ENCODE results near the gene CRTC3.
"Not testable (repeated sequence)": the region's sequence is repeated elsewhere in the genome, so short reads cannot be mapped to it uniquely, and the experiment has no call there.

CRTC3 gene

DNA sequence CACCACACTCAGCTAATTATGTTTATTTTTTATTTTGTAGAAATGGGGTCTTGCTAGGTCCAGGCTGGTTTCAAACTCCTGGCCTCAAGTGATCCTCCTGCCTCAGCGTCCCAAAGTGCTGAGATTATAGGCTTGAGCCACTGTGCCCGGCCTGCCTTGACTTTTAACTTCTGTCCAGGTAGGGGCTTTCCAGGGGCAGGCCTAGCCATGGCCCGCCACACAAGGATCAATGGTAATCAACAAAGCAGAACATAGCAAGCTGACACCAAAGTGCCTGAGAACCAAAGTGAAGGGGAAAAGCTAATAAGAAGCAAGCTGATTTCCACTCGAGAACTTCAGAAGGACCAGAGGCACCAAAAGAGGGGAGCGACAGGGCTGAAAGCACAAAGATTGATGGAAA lies 9.4 kb upstream of the CRTC3 start:
- DNase-seq (ENCODE audit: low spot score), result no peak

DNA sequence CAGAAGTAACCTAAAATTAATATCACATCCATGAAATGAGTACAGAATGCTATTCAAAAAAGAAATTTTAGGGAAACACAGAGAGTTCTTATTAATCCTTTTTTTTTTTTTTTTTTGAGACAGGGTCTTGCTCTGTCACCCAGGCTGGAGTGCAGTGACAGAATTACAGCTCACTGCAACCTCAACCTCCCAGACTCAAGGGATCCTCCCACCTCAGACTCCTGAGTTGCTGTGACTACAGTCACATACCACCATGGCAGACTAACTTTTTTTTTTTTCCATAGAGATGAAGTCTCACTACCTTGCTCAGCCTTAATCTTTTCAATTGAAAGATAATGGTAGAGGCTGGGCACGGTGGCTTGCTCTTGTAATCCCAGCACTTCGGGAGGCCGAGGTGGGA lies 6.3 kb upstream of the CRTC3 start:
- DNase-seq (ENCODE audit: low spot score), result no peak

DNA sequence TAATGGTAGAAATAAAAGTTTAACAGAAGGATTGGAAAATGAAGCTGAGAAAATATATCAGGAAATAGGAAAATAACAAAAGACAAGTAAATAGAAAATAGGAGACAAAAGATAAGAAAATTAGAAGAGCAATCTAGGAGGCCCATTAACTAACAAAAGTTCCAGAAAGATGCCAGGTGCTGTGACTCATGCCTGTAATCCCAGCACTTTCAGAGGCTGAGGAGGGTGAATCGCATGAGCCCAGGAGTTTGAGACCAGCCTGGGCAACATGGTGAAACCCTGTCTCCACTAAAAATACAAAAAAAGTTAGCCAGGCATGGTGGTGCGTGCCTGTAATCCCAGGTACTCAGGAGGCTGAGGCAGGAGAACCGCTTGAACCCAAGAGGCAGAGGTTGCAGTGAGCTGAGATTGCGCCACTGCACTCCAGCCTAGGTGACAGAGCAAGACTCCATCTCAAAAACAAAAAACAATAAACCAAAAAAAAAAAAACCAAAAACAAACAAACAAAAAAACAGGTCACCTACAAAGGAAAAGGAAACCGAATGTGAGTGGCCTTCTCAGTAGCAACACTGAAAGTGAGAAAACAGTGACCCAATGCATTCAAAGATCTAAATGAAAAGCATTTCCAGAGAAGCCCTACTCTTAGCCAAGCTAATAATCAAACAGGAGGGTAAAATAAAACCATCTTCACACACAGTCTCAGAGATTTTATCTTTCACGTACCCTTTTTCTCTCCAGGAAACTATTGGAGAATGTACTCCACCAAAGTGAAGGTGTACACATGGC lies 5.5 kb upstream of the CRTC3 start:
- DNase-seq (ENCODE audit: low spot score), result not testable (repeated sequence)

DNA sequence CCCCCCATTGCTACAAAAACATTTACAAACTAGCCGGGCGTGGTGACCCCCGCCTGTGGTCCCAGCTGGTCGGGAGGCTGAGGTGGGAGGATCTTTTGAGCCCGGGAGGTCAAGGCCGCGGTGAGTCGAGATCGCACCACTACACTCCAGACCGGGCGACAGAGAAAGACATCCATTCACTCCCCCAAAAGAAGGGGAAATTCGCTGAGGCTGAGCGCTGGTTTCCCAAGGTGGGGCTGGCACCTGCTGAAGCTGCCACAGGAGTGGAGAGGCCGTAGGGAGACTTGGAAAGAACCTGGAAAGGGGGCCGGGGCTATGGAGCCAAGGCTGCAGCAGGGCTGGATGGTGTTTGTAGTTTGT lies 732 bp upstream of the CRTC3 start:
- DNase-seq (ENCODE audit: low spot score), result no peak

DNA sequence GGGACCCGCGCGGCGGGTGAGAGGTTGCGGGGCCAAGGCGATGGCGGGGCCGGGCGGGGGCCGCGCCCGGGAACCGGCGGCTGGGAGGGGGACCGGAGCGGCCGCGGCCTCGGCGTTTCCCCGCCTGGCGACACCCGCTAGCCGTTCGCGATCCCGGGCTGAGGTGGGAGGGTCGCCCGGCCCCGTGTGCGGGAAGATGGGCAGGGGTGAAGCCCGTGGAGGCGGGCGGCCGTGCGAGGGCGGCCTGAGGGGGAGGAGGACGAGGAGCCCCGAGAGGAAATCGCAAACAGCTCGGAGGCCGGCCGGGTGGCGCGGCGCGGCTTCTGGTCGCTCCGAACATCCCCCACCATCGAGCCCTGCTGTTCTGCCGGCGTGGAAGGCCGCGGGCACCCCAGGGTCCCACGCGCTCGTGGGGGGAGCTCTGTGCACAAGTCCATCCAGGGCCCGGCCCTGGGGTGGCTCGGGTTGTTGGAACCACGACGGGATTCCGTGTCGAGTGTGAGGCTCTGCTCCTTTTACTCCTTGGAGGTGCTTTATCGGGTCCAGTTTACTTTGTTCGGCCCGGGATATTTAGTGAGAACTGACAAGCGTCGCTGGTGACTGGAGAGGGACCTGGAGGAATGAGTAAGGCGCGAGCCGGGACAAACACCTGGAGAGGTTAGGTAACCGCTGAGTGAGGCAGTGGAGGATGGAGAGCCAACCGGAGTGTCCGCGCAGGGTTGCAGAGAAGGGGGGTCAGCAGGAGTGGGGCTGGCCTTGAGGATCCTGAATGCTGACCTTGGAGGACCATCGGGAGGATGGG lies 728 bp downstream of the CRTC3 start:
- DNase-seq (ENCODE audit: low spot score), result peak; percentile 61

DNA sequence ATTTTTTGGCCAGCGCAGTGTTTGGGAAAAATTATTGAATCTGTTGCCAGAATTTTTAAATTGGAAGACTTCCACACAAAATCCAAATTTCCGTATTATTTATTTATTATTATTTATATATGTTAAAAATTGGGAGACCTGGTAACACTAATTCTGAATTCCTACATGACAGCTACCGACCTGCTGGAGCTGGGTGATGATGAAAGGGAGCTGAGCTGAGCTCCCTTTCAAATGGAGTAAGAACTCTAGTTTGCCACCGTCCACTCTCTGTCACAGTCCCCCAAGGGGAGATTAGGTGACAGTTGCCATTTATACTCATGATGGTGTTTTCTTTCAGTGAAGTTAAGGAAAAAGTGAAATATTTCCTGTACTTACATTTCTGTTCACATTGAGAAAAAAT lies 1.4 kb downstream of the CRTC3 start:
- DNase-seq (ENCODE audit: low spot score), result peak; percentile 17

DNA sequence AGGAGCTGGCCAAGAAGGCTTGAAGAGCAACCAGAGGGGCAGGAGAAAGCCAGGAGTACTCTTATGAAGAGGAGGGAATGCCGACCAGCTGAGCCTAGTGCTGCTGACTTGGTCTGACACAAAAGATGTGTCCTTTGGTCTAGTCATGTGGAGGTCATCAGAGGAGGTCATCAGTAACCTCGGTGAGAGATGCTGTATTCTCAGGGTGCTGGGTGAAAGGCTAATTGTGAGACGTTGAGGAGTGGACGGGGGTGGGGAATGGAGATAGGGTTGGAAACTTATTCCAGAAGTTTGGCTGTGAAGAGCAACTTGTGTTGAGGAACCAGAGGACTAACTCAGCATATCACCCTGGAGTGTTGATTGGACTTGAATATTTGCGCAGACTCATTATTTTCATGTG lies 5.5 kb downstream of the CRTC3 start:
- DNase-seq (ENCODE audit: low spot score), result no peak

DNA sequence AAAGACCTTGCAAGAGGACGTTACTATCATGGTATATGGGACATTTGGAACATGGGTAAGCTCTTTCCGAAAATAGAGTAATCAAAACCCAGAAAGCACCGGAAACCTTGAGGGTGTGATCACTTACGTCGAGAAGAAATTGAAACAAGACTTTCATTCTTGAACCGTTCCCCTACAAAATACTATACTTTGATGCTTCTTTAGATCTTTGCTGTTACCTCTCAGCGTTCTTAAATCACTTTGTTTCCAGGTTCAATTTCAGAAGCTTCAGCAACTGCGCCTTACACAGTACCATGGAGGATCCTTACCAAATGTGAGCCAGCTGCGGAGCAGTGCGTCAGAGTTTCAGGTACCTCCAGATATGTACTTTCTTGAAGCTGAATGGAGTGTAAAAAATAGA lies 10.1 kb downstream of the CRTC3 start:
- DNase-seq (ENCODE audit: low spot score), result no peak

DNA sequence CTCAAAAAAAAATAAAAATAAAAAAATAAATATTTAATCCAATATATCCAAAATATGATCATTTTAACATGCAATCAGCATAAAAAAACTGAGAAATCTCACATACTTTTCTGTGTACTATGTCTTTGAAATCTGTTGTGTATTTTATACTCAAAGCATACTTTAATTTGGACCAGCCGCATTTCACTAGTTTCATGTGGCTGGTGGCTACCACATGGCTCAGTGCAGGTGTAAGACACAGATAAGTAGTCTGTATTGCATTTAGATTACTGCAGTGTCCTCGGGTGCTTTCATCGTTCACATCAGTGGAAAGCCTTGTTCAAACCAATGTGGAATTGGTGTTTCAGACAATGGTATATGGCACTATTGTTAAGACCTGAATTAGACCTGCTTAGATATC lies 11.0 kb downstream of the CRTC3 start:
- DNase-seq (ENCODE audit: low spot score), result no peak

DNA sequence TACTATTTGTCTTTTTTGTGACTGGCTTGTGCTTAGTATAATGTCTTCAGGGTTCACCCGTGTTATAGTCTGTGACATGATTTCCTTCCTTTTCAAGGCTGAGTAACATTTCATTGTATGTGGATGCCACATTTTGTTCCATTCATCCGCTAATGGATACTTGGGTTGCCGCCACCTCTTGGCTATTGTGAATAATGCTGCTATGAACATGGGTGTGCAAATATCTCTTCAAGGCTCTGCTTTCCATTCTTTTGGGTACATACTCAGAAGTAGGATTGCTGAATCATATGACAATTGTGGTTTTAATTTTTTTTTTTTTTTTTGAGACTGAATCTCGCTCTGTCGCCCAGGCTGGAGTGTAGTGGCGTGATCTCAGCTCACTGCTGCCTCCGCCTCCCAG lies 15.4 kb downstream of the CRTC3 start:
- DNase-seq (ENCODE audit: low spot score), result no peak

DNA sequence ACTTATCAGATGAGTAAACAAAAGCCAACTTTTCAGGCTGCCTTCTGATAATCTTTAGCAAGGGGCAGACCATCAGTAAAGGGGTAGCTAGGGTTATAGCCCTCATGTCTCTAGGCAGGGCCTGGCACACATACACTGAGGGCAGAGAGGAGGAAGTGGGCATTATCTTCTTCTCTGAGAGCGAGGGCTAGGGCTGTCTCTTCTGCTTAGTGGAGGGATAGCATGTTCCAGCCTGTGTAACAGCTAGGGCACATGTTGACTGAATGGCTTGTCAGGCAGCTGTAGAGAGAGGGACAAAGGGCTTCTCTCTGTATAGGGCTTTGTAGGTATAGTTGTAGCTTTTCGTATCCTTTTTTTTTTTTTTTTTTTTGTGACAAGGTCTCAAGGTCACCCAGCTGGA lies 17.8 kb downstream of the CRTC3 start:
- no peak for DNase-seq (ENCODE audit: low spot score)

DNA sequence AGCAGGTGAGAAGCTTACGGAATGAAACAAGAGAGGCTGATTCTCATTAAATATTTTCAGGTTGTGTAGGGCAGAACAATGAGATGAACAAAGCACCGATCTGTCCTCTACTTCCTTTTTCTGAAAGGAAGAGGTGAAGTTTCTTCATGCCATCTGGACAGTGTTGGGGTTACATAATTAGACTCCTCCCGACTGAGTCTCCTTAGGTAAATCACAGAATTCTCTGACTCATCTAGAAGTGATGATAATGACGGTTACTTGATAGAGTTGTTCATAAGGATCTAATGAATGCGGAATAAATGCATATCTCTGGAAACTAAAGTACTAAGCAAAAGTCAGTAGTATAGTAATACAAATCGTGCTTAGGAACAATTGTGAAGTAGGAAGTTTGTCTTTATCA lies 21.2 kb downstream of the CRTC3 start:
- no peak for DNase-seq (ENCODE audit: low spot score)

DNA sequence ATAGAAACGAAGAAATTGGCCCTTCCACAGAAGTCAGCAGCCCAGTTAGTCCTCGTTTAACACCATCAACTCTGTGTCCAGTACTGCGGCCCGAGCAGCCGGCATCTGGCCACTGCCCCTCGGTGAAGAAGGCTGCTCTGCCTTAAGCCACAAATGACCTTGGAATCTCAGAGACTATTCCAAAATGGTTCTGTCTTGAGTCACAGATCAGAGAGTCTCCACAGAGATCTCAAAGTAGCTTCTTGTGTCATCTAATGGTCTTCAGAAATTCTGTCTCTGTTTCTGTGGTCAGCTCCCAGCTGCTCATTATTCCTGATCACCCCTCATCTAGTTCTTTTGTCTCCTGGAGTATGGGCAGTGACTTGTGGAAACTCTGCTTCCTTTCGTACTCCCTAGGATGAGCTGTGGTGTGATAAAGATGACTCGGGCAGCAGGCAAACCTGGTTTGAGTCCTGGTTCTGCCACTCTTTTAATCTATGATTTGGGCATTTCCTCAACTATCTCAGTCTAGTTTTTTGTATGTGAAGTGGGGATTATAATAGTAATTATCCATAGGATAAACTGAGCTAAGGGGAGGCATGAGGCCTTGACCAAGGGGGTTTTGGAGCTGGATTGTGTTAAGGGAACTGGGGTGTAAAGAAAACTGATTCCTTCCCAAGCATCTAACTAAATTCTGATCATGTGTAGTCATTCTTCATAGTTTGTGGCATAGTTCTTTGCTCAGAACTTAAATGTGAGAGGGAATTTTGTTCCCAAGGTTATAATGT lies 22.6 kb downstream of the CRTC3 start:
- DNase-seq (ENCODE audit: low spot score), result peak; percentile 88

DNA sequence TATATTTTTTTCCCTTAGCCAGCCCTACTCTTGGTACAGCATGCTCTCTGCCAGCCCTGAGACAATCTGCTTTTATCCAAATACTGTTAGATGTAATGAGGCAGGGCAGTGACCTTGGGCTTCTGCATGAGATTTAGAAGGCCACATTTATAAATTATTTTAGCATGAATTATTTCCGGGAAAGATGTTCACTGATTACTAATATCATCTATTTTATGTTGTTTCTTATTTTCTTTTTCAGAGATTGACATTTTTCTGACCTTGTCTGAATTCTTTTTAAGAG lies 23.1 kb downstream of the CRTC3 start:
- no peak for DNase-seq (ENCODE audit: low spot score)

DNA sequence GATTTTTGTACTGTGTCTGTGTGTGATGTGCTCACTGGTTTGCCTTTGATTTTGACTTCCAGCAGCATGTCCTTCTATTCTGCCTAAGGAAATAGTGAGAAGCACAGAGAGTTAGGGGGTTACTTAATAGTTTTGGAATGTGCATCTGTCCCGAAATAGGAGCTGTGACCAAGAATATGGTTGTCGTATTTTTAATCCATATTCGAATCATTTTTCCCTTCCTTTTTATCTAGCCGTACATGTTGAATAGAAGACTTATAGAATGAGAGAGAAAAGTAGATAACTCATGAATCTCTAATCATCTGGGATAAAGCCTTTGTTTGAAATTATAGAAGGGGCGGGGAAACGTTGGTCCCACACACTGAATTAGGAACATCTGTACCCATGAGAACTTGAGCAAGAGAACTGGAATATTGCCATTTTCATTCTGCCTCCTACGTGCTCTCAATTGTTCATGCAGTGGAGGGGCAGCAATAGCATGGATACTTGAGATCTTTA lies 23.6 kb downstream of the CRTC3 start:
- DNase-seq (ENCODE audit: low spot score), result peak; percentile 65

DNA sequence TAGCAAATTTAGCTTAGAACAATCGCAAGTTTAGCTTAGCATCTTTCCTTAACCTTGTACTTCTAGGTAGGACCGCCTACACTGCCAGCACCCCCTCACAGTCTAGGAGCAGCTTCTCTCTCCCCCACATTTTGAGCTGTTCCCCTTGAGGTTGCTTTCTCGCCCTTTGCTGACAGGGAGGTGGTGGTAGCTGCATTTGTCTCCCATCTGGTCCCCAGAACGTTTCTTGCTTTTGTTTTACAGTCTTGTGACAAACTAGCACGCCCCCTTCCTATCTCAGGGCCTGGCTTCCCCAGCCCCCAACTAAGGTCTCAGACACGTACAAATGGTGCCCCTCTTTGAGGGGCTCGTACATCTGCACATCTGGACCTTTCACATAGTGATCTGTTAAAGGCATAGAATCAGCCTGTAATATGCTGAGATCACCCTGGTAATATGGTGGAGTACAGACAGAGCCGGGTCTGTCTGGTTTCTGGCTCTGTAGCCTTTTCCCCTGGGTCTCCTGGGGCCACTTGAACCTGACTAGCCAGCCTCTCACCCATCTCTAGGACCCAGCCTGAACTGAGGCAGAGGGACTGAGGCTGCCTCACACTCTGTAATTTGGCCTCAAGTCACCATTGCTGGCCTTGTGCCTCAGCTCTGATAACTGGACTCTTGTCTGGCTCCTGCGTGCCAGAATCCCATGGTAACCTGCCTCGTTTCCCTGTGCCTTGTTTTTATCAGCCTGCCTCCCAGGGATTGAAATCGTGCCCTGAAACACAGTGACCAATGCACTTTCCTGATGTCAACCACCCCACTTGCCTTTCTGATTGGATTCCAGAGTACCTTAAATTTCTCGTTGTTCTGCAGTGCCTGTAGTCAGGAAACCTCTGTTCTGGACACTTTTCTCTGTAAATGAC lies 27.7 kb downstream of the CRTC3 start:
- DNase-seq (ENCODE audit: low spot score), result peak; percentile 53

DNA sequence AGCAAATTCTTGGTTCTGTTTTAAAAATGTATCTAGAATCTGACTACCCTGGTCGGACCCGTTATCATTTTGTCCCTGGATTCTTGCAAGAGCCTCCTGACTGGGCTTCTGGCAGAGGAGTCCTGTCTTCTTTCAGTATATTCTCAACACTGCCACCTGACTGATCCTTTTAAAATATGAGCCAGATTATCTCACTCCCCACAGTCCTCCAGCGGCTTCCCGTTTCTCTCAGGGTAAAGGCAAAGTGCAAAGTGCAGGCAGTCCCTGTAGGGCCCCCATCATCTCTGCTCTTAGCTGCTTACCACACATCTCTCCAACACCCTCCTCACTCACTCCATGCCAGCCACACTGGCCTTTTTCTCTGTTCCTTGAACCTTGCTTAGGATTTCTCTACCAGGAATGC lies 28.4 kb downstream of the CRTC3 start:
- no peak for DNase-seq (ENCODE audit: low spot score)

DNA sequence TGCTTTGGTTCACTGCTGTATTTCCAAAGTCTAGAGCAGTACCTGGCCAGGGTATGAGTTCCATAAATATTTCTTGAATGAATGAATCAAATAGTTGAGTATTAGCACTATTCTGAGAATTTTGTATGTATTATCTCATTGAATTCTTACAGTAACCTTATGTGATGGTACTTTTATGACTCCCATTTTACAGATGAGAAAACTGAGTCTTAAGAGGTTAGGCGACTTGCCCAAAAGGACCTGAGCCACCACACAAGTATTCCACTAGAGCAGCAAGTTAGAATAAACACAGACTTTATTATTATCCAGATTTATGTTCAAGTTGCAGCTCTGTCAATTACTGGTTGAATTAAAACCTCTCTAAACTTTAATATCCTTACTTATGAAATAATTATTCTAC lies 29.4 kb downstream of the CRTC3 start:
- no peak for DNase-seq (ENCODE audit: low spot score)

DNA sequence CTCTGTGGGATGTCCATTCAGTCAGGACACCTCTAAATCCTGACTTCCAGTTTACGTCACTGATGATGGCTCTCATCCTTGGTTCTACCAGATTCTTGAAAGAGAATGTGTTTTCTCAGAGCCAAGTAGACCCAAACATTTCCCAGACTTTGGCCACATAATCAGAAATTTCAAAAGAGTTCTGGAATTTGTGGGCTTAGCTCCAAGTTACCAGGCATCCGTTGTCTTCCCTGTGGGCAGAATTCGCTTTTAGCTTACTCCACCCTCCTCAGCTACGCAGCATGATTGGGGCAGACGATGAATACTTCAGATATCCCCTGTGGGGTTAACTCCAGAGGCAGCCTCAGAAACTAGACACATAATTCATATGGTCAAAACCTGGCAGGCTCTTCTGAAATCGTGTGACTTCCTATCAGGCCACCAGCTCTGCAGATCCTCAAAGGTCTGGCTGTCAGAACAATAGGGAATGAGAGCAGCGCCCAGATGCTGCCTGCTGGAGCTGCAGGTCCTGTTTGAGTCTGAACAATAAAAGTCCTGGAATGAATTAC lies 30.6 kb downstream of the CRTC3 start:
- peak; percentile 90 for DNase-seq (ENCODE audit: low spot score)

DNA sequence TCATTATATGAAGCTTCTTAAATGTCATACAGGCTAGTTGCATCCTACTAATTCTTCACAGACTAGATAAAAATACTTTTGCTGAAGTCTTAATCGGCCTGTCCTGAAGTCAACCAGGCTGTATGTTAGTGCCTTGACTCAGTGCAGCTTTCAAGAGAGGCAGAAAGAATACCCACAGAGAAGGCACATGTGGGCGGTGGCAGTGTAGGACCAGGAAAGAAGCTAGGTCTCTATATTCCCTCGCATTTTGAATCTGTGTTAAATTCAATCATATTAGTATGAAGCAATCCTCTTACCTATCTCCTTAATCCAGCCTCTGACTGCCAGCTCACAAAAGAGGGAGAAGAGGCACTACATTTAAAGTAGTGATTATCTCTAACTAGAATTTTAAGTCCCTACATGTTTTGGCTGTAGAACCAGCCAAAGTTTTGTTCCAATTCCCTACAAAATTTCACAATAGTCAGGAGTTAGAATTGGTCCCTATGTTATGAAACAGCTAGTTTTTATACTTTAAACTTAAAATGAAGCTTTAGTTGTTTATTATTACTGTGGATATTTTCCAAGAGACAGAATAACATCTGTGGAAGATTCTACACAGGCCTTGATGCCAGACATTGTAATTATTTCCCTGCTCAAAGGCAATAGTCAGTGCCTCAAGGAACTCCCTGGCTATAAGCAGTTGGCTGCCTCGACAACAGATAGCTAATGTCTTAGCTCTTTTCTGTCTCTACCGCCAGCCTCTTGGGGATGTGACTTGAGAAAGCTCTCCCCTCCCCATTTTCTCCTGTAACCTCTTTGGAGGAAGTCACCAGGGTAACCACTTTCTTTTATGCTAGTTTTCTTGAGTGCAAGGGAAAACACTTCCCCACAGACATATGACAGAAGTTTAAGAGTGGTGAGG lies 31.9 kb downstream of the CRTC3 start:
- peak; percentile 36 for DNase-seq (ENCODE audit: low spot score)

DNA sequence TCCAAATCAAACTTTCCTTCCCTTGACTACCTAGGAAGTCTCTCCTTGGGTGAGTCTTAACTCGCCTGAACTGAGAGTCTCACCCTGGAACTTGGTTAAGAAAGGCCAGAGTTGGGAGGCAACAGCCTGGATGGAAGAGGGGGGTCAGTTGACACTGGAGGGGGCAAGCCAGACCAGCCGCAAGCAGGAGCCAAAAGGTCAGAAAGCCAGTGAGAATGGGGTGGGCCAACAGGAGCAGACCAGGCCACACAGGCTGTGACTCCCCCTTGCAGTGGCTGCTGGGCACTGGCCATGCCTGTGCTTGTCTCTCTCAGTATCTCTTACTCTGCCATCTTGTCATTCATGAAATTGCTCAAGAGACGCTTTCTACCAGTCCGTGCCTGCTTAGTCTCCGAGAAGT lies 32.9 kb downstream of the CRTC3 start:
- DNase-seq (ENCODE audit: low spot score), result no peak
